ENCODE results near the gene OR2A42.
"Not testable (repeated sequence)": the region's sequence is repeated elsewhere in the genome, so short reads cannot be mapped to it uniquely, and the experiment has no call there.

Gene OR2A42

GRCh38 chr7:144223675-144224074 lies 15.7 kb downstream of the OR2A42 start:
- not testable (repeated sequence) for DNase-seq (ENCODE audit: low read depth in 2 of 2)

DNA sequence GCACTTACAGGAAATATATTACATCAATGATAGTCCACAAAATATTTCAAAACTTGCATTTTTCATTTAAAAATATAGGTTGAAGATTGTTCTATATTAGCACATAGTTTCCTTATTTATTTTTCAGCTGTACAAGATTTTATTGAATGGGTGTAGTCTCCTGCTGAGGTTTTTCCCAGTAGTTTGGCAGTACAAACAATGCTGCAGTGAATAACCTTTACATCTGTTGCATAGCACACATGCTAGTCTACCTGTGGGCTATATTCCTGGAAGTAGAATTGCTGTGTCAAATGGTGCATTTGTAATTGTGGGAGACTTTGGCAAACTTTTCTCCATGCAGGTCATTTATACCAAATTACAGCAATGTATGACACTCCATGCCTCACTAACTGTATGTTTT lies 18.9 kb downstream of the OR2A42 start:
- not testable (repeated sequence) for DNase-seq (ENCODE audit: low read depth in 2 of 2)

DNA sequence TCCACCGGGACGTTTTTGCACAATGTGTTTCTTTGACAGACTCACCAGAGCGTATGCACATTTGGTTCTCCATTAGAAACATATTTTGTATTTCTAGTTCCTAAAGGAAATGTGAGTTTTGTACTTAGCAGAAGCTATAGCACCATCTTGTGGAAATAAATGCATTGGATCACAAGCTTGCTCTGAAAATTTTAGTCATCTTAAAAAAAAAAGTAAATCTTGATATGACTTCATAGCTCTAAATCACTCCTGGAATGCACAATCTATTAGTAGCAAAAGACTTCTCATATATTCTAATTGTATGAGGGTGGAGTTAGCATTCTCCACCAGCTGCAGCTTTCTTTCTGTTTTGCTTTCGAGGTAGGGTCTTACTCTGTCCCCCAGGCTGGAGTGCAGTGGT lies 20.3 kb downstream of the OR2A42 start:
- not testable (repeated sequence) for DNase-seq (ENCODE audit: low read depth in 2 of 2)

DNA sequence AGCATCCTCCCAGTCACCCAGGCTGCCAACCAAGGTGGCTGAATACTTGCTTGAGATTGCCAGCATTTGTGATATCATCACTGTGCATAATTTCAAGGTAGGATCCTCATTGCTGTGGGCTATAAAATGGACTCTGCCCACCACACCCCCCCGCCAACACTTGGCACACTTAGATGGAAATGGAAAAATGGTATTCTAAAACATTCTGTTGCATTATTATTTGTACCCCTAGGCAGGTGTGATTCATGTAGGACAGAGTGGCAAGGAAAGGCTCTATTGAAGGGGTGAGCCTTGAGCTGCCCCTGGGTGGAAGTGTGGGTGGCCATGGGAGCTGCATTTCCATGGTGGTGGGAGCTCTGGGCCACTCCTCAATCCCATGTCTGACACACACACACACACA lies 20.8 kb downstream of the OR2A42 start:
- not testable (repeated sequence) for DNase-seq (ENCODE audit: low read depth in 2 of 2)

DNA sequence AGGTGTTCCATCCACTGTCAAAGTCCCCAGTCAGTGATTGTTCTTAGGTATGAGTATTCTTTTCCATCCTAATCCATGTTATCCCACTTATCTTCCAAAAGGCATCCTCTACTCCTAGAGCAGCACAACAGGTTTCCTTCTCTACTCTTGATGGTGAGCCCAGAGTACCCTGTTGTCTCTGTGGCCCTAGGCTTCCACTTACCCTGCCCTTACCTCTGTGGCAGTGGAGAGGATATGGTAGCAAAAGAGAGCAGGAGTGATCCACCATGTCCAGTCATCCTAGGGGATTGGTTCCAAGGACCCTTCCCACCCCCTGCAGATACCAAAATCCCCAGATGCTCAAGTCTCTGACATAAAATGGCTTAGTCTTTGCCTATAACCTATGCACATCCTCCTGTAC lies 22.2 kb downstream of the OR2A42 start:
- not testable (repeated sequence) for DNase-seq (ENCODE audit: low read depth in 2 of 2)

DNA sequence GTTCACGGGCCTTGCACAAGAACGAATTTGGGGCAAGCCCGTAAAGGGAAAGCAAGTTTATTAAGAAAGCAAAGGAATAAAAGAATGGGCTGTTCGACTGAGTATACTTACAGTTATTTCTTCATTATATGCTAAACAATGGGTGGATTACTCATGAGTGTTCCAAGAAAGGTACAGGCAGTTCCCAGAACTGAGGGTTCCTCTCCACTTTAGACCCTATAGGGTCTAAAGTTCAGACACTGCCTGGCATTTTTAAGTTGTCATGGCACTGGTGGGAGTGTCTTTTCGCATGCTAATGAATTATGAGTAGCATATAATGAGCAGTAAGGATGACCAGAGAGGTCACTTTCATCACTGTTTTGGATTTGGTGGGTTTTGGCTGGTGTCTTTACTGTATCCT lies 34.1 kb downstream of the OR2A42 start:
- not testable (repeated sequence) for DNase-seq (ENCODE audit: low read depth in 2 of 2)

GRCh38 chr7:144203086-144203485 lies 36.3 kb downstream of the OR2A42 start:
- DNase-seq (ENCODE audit: low read depth in 2 of 2), result not testable (repeated sequence)

DNA sequence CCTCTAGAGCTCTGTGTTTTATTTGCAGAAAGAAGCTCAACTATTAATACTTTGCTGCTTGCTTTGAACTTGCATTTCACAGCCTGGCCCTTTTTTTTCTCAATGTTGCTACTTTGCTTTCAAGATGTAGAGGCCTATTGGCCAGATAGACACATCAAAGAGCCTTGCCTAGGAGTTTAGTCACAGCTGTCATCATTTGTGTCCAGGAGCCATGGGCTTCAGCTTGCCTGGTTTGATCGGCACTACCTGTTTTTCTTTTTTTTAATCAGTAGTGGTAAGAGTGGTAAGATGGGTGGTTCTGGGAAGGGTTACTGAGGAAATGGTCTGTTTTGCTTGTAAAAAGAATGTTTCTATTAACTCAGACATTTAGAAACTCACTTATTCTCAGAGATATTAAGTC lies 37.4 kb downstream of the OR2A42 start:
- DNase-seq (ENCODE audit: low read depth in 2 of 2), result not testable (repeated sequence)

DNA sequence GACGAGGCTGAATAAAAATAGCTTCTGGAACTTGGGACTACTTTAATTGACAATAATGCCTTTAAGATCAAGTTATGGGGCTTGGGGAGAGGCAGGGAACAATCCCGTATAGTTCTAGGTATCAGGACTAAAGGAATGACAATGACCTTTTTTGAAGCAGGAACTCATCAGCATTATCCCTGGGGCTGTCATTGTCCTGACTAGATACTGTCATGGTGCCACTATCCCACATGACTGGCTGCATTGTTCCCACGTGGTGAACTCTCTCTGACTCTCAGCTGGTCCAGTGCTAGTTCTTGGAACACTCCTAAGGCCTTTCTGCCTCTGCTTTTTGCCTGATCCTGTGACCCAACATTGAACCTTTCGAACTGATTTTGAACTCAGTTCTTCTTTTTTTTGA lies 40.5 kb downstream of the OR2A42 start:
- DNase-seq (ENCODE audit: low read depth in 2 of 2), result not testable (repeated sequence)

GRCh38 chr7:144195212-144195872 lies 44.1 kb downstream of the OR2A42 start, which contains the start of gene ARHGEF35:
TSS of gene ARHGEF35 (minus strand) at chr7:144195833. CDS start at chr7:144188383, 7,450 bp downstream.
- not testable (repeated sequence) for DNase-seq (ENCODE audit: low read depth in 2 of 2)

DNA sequence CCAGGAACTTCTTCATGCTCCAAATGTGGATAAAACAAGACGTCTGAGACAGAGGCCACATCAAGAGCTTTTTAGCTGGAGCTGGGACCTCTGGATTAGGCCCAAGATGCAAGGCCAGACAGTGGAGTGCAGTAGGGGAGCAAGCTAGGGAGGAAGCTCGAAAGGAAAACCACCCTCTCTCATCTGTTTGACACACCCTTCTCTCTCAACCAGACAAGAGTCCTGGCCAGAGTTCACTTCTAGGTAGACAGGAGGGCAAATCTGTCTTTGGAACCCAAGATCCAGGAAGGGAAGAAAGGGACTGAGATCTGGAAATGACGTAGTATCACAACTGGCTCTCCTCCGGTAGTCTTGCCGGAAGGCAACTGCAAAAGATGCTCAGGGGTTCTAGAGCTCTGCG lies 45.0 kb downstream of the OR2A42 start:
- DNase-seq (ENCODE audit: low read depth in 2 of 2), result not testable (repeated sequence)

- not testable (repeated sequence) for DNase-seq (ENCODE audit: low read depth in 2 of 2)
Observed at GRCh38 chr7:144193782-144194181, 45.6 kb downstream of the OR2A42 start.

DNA sequence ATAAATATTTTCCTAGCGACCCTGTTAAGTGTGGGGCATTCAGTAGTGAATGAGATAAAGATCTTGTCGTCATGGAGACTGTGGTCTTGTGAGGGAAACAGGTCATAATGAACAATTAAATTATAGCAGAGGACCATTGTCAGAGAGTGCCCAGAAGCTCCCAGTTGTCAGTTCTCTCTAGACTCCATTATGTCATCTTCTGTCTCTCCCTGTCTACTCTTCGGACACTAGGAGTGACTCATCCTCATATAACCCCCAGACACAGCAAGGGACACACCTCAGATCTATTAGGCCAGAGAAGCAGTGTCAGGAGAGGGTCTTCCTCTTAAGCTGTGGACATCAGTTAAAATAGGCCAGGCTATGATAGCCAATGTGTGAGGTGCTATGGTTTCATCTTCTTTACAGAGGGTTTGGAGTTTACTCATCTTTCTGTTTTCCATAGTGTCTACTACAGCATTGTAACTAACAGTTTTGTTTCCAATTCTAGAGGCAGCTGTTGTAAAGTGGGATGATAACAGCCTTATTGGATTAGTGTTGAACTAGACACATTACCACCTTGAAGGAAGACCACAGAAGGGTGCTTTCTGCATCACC lies 50.7 kb downstream of the OR2A42 start:
- DNase-seq (ENCODE audit: low read depth in 2 of 2), result not testable (repeated sequence)

GRCh38 chr7:144187848-144188247 lies 51.6 kb downstream of the OR2A42 start:
- not testable (repeated sequence) for DNase-seq (ENCODE audit: low read depth in 2 of 2)

- not testable (repeated sequence) for DNase-seq (ENCODE audit: low read depth in 2 of 2)
Observed at GRCh38 chr7:144183166-144183565, 56.2 kb downstream of the OR2A42 start, which contains the start of gene CTAGE4. TSS of gene CTAGE4 (plus strand) at chr7:144183466. CDS start at chr7:144183504, 38 bp downstream.

GRCh38 chr7:144179165-144179479 lies 60.3 kb downstream of the OR2A42 start:
- DNase-seq (ENCODE audit: low read depth in 2 of 2), result not testable (repeated sequence)

DNA sequence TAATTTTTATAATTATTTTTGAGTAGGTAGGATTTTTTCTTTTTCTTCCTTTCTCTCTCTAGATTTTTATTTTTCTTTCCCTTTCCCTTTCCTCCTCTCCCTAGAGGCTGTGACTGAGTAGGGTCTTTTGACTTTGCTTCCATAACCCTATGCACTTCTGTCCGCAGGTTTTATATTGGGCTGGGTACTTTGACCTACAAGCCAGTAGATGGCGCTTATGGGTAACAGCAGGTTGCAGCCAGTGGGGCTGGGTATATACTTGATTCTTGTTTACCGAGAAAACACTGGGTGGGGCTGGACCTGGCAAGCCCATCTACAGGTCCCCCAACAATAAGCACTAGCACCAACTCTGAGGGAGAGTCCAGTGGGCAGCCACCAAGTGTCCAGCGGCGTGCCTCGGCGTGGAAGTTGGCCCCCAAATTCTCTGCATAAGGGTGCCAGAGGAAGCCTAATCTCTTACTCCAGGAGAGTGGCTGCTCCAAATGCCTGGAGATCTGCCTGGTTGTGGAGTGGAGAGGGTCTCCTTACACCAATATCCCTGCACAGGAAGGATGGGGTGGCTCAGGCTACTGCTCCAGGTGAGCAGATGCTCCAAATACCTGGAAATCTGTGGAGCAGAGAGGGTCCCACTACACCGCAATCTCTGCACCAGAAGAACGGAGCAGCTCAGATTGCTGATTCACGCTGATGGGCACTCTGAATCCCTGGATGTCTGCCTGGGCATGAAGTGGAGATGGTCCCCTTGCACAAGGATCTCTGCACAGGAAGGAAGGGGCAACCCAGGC lies 60.8 kb downstream of the OR2A42 start:
- DNase-seq (ENCODE audit: low read depth in 2 of 2), result not testable (repeated sequence)
